Mucosa of descending colon (tissue), 3 donors: ENCODE measurements around the gene FGF1. TPM values are rescaled to one million over a fixed set of nuclear protein-coding genes. Genes with fewer than 3 reads are reported as not detected.

Experiments
- ATAC-seq: fragments of 200-7000 bp; cut with Tn5 transposase; one replicate; pipeline ENCODE4 v1.9.1; 2020; ENCODE audit warnings: mild to moderate bottlenecking, moderate library complexity
- DNase-seq, 3 donors: peaks; one replicate each; pipeline ENCODE4 v3.0.0-alpha.2; 2020
- H3K36me3 ChIP-seq: fragments of 200-600 bp; one replicate; pipeline ENCODE4 v1.8.0; 2021; ENCODE audit warnings: low read depth, mild to moderate bottlenecking
- H3K4me1 ChIP-seq: fragments of 200-600 bp; one replicate; pipeline ENCODE4 v1.8.0; 2021; ENCODE audit warnings: low read depth, mild to moderate bottlenecking
- H3K4me3 ChIP-seq: fragments of 200-600 bp; one replicate; pipeline ENCODE4 v1.8.0; 2021; ENCODE audit warnings: mild to moderate bottlenecking
- H3K9me3 ChIP-seq: fragments of 200-600 bp; one replicate; pipeline ENCODE4 v1.8.0; 2021; ENCODE audit warnings: mild to moderate bottlenecking
- CTCF ChIP-seq: fragments of 200-600 bp; IDR thresholded peaks from one replicate; pipeline ENCODE4 v1.8.0; 2022; ENCODE audit warnings: antibody characterized with exemption, mild to moderate bottlenecking
- intact Hi-C, 2 donors: fragments of 100-400 bp; cut with DNase I in 1 of 2; cut with micrococcal nuclease in 1 of 2; formaldehyde crosslinking; loops; one replicate each; pipeline versions ENCODE4 v1.11.0 to v1.11.1; 2022; cut with DNase I, micrococcal nuclease
- total RNA-seq, 3 donors: library from RNA; stranded (reverse); fragmentation: NEBNext Ultra II Directional in 2 of 3; extraction: Animal tissue kit (Norgen Biotek cat#: 25700) in 2 of 3; gene quantifications; one replicate each; pipeline versions ENCODE4 v1.2.1 to v1.2.4, GENCODE V29; 2021 to 2023
- donor health status: DM: no; HTN: no; CAD: no; lungs with moderate emphysema.
- donor health status: DM: no; HTN: no; CAD: no.
- donor health status: DM: no; HTN: yes; CAD: no.

The FGF1 gene
- total RNA-seq, 3 donors from 2014 or later, result 0.31 to 3.5 (median 0.35) TPM

GRCh38 chr5:142722896-142723295 lies 37.0 kb upstream of the FGF1 start:
- DNase-seq (no peak), ATAC-seq (no peak)
- no peak overlapping the region for H3K4me3 ChIP-seq
- H3K4me1 ChIP-seq, result no peaks in the 10 kb centered on the region
- no peaks in the 10 kb centered on the region for H3K36me3 ChIP-seq
- TF ChIP-seq CTCF, result no peak
- H3K9me3 ChIP-seq, result no peaks in the 10 kb centered on the region
- intact Hi-C loops, result loop anchor here in 1 of 2 donors (5.0 kb wide), 1 partner anchor 159 kb away; no protein-coding TSS in a partner anchor

GRCh38 chr5:142722146-142722545 lies 36.3 kb upstream of the FGF1 start:
- ATAC-seq (no peak), DNase-seq (no peak)
- H3K36me3 ChIP-seq, result no peaks in the 10 kb centered on the region
- intact Hi-C loops, result loop anchor here in 1 of 2 donors (5.0 kb wide), 1 partner anchor 160 kb away; no protein-coding TSS in a partner anchor
- H3K9me3 ChIP-seq, result no peaks in the 10 kb centered on the region
- H3K4me3 ChIP-seq, result no peak overlapping the region
- no peak for TF ChIP-seq CTCF
- no peaks in the 10 kb centered on the region for H3K4me1 ChIP-seq

- no peaks in the 10 kb centered on the region for H3K4me1 ChIP-seq
- intact Hi-C loops, result loop anchor here in 1 of 2 donors (5.0 kb wide), 1 partner anchor 162 kb away; no protein-coding TSS in a partner anchor
- no peaks in the 10 kb centered on the region for H3K9me3 ChIP-seq
- H3K4me3 ChIP-seq, result no peak overlapping the region
- no peaks in the 10 kb centered on the region for H3K36me3 ChIP-seq
- TF ChIP-seq CTCF, result no peak
- peak; percentile 67 to 77 (median 72) for DNase-seq
- ATAC-seq, result peak; percentile 89
Measured at GRCh38 chr5:142720641-142721271, 34.9 kb upstream of the FGF1 start.

GRCh38 chr5:142719836-142720370 lies 34.0 kb upstream of the FGF1 start:
- no peak for ATAC-seq
- intact Hi-C loops, result loop anchor here (5.0 to 10.0 kb wide), 2 partner anchors 162 to 165 kb away; no protein-coding TSS in a partner anchor
- TF ChIP-seq CTCF, result no peak
- Histone ChIP-seq H3K4me3 (no peak overlapping the region), H3K36me3 (no peaks in the 10 kb centered on the region), H3K9me3 (no peaks in the 10 kb centered on the region), H3K4me1 (no peaks in the 10 kb centered on the region)
- no peak for DNase-seq

- peak; percentile 47 for ATAC-seq
- H3K4me3 ChIP-seq, result no peak overlapping the region
- DNase-seq, result peak in 1 of 3 donors; percentile 31
- no peak for TF ChIP-seq CTCF
- no peaks in the 10 kb centered on the region for H3K36me3 ChIP-seq
- H3K4me1 ChIP-seq, result no peaks in the 10 kb centered on the region
- intact Hi-C loops, result loop anchor here in 1 of 2 donors (10.0 kb wide), 1 partner anchor 167 kb away; no protein-coding TSS in a partner anchor
- no peaks in the 10 kb centered on the region for H3K9me3 ChIP-seq
Measured at GRCh38 chr5:142717582-142718215, 31.8 kb upstream of the FGF1 start.
